Urothelium cell line (cell line): ENCODE data around the gene TTLL13.

Experiments used
- DNase-seq: peaks from one replicate; pipeline ENCODE4 v3.0.0; 2011; ENCODE audit warnings: low spot score, mixed read lengths
- FAIRE-seq: peaks from 2 replicates; lab custom pipeline; 2011; peaks lifted over from hg19 to GRCh38; lab: Jason Lieb, UNC

TTLL13 gene

DNA sequence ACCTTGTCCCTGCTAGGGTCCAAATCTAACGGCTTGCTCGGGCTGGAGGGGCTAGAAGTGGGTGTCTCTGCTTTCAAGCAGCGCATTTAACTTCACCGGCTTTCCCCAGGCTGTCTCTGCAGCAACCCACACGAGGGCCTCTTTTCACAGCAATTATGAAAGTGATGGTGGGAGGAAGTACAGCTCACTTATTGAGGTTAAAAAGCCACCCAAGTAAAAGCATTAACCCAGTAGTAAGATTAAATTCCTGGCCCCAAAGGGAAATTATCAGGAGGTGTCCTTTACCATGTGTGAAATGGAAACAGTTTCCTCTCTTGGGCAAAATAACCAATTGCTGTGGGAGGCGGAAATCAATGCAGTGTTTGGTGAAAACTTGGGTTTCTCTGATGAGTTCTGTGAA is 57.2 kb downstream of the TTLL13 start:
- DNase-seq (no peak), FAIRE-seq (no peak)

DNA sequence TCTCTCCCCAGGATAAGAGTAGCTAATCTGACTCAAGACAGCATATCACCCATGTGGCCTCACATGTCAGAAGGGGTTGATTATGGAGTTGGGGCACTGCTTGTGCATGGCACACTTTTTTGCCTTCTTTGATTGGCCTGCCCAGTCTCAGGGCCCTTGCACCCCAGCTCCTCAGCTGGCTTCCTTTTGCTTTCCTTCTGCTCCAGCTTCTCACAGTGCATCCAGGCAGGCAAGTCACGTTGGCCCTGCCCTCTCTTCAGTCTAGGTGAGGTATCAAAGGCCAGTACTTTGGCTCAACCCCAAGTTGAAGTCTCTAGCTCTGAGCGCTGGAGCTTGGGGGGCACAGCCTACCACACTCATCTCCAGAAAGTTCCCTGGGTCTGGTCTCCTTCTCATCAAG is 58.3 kb downstream of the TTLL13 start:
- FAIRE-seq (no peak), DNase-seq (no peak)

DNA sequence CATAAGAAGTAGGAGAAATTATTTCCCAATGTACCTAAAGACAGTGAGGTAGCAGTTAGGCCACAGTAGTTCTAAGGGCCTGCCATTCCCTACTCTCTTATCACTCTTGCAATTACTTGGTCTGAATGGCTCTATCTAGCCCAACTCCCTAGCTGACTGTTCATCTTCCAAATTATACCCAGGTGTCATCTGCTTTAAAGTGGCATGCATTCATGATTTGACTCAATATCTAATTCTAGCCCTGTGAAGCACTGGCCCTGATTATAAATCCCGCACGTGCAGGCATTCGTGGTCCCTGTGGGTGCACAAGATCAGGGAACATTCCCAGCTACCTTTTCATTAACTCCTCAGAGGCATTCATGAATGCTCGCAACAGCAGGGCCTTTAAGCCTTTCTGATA is 59.7 kb downstream of the TTLL13 start:
- no peak for FAIRE-seq
- no peak for DNase-seq
